HepG2 (cell line): ENCODE measurements around the gene PPP1R13B. TPM values are rescaled to one million over a fixed set of nuclear protein-coding genes. Genes with fewer than 3 reads are reported as not detected.
A peak's percentile ranks its signal among the peaks of the same experiment; 100 is the strongest.

ENCODE experiments used
- AFF4 ChIP-seq: sonication (generic); formaldehyde crosslinking; IDR thresholded peaks from 2 replicates; pipeline ENCODE4 v1.4.0; 2020; ENCODE audit warnings: missing genetic modification reagents
- ELF1 ChIP-seq: sonication (generic); formaldehyde crosslinking; IDR thresholded peaks from 2 replicates; pipeline ENCODE4 v1.4.0; 2020; ENCODE audit warnings: missing genetic modification reagents
- FIP1L1 ChIP-seq: fragments of 200-400 bp; formaldehyde crosslinking; IDR thresholded peaks from 2 replicates; pipeline ENCODE4 v1.6.1; 2018; ENCODE audit warnings: low read depth, mild to moderate bottlenecking, low read length, moderate library complexity, borderline replicate concordance; ENCODE audit not compliant: insufficient read depth
- GABPA ChIP-seq, 2 experiments: IDR thresholded peaks; 2 replicates each; pipeline ENCODE4 v1.6.1; 2011 to 2016; ENCODE audit warnings: low read depth in 2 of 2, low read length in 1 of 2, missing biosample characterization in 1 of 2, missing genetic modification characterization in 1 of 2
- IKZF4 ChIP-seq: sonication (generic); formaldehyde crosslinking; IDR thresholded peaks from 2 replicates; pipeline ENCODE4 v1.5.1; 2020; ENCODE audit warnings: borderline replicate concordance, mild to moderate bottlenecking, low read depth, missing genetic modification reagents; ENCODE audit errors: not compliant biosample characterization
- MEF2D ChIP-seq: sonication (generic); formaldehyde crosslinking; IDR thresholded peaks from 2 replicates; pipeline ENCODE4 v1.5.1; 2020; ENCODE audit warnings: mild to moderate bottlenecking, missing genetic modification reagents
- MTA1 ChIP-seq: sonication (generic); formaldehyde crosslinking; IDR thresholded peaks from 2 replicates; pipeline ENCODE4 v1.4.0; 2020; ENCODE audit warnings: missing genetic modification reagents, mild to moderate bottlenecking, borderline replicate concordance
- MTERF4 ChIP-seq: sonication (generic); formaldehyde crosslinking; IDR thresholded peaks from 2 replicates; pipeline ENCODE4 v1.8.0; 2023; ENCODE audit warnings: mild to moderate bottlenecking, missing genetic modification reagents
- MXI1 ChIP-seq: IDR thresholded peaks from 3 replicates; pipeline ENCODE4 v1.6.1; 2012; ENCODE audit warnings: low read depth, low read length, inconsistent platforms, borderline replicate concordance
- REST ChIP-seq, 2 experiments: IDR thresholded peaks; 2 replicates each; pipeline ENCODE4 v1.6.1; 2011 to 2012; ENCODE audit warnings: low read length in 2 of 2, borderline replicate concordance in 1 of 2, low read depth in 1 of 2, mild to moderate bottlenecking in 1 of 2, moderate library complexity in 1 of 2
- TAF1 ChIP-seq: sonication (generic); formaldehyde crosslinking; IDR thresholded peaks from 2 replicates; pipeline ENCODE4 v1.4.0; 2020; ENCODE audit warnings: missing genetic modification reagents
- THYN1 ChIP-seq: sonication (generic); formaldehyde crosslinking; IDR thresholded peaks from 2 replicates; pipeline ENCODE4 v1.8.1; 2023; ENCODE audit warnings: low read depth, mild to moderate bottlenecking, moderate library complexity, missing genetic modification reagents, borderline replicate concordance
- TRAFD1 ChIP-seq: sonication (generic); formaldehyde crosslinking; IDR thresholded peaks from 2 replicates; pipeline ENCODE4 v1.5.1; 2020; ENCODE audit warnings: missing genetic modification reagents, mild to moderate bottlenecking, borderline replicate concordance
- ZBTB21 ChIP-seq: sonication (generic); formaldehyde crosslinking; IDR thresholded peaks from 2 replicates; pipeline ENCODE4 v1.4.0; 2020; ENCODE audit warnings: missing genetic modification reagents
- ZNF160 ChIP-seq: sonication (generic); formaldehyde crosslinking; IDR thresholded peaks from 2 replicates; pipeline ENCODE4 v1.8.0; 2022; ENCODE audit warnings: mild to moderate bottlenecking, inconsistent platforms, missing genetic modification reagents
- ZNF597 ChIP-seq: sonication (generic); formaldehyde crosslinking; IDR thresholded peaks from 2 replicates; pipeline ENCODE4 v1.5.0; 2020; ENCODE audit warnings: missing genetic modification reagents
- polyA plus RNA-seq, 8 experiments: library from polyadenylated mRNA; depleted of rRNA in 3 of 8; stranded (reverse) in 7 of 8; unstranded in 1 of 8; fragments of >200 nt; fragmentation: Illumina TruSeq in 4 of 8; extraction: Trizol in 4 of 8; gene quantifications; 2 replicates each; pipeline versions ENCODE4 v1.2.1 to v1.2.3, GENCODE V29; 2011 to 2016; ENCODE audit warnings: low read depth in 4 of 8, missing spikeins in 1 of 8, mixed read lengths in 1 of 8; ENCODE audit not compliant: insufficient read depth in 1 of 8
- total RNA-seq, 5 experiments: library from RNA; depleted of rRNA; stranded (reverse); fragments of >200 nt; fragmentation: Illumina TruSeq; extraction: Trizol; gene quantifications; 2 replicates each; pipeline ENCODE4 v1.2.3, GENCODE V29; 2016; ENCODE audit warnings: low read depth in 1 of 5

PPP1R13B gene
- total and polyA plus RNA-seq, 2 of the 13 experiments (the other 11 are each of a cell fraction or from before 2014, with no cell fraction given): 4.6 to 9.4 TPM

- no peak for TF ChIP-seq MTERF4 (CRISPR knock-in tag)
- TF ChIP-seq TRAFD1 (CRISPR knock-in tag): no peak
- TF ChIP-seq ZNF160: no peak; the same call in 1 of the 2 replicates
- no peak for TF ChIP-seq AFF4 (CRISPR knock-in tag)
- no peak for TF ChIP-seq REST (IDR thresholded peaks at IDR 0.05; ENCODE audit: borderline replicate concordance in 1 of 2, low read depth in 1 of 2, low read length in 2 of 2)
- no peak for TF ChIP-seq ZNF597 (CRISPR knock-in tag)
- TF ChIP-seq THYN1: no peak
- peak; percentile 34; the same call in 1 of the 3 replicates for TF ChIP-seq MXI1
- TF ChIP-seq MEF2D (CRISPR knock-in tag): peak; percentile 66; the same call in 1 of the 2 replicates
- TF ChIP-seq GABPA (IDR thresholded peaks at IDR 0.05; ENCODE audit: low read depth, low read length): no peak
- no peak for TF ChIP-seq GABPA (CRISPR knock-in tag; IDR thresholded peaks at IDR 0.05; ENCODE audit: low read depth)
- no peak; the same call in 1 of the 2 replicates for TF ChIP-seq ELF1
- TF ChIP-seq ZBTB21 (CRISPR knock-in tag): no peak
- TF ChIP-seq MTA1 (CRISPR knock-in tag): peak; percentile 64; the same call in 1 of the 2 replicates
- no peak for TF ChIP-seq FIP1L1
- no peak for TF ChIP-seq IKZF4 (CRISPR knock-in tag)
- peak; percentile 44; the same call in 1 of the 2 replicates for TF ChIP-seq TAF1
Observed at GRCh38 chr14:103889313-103890051, 42.1 kb upstream of the PPP1R13B start (continued).
